ENCODE data around the gene CD46. TPM values are rescaled to one million over a fixed set of nuclear protein-coding genes. Genes with fewer than 3 reads are reported as not detected.

Gene CD46
- total and polyA plus RNA-seq, 7 experiments from 2014 or later, result 109 to 216 (median 127) TPM

GRCh38 chr1:207831517-207832327 lies 79.9 kb downstream of the CD46 start:
- Histone ChIP-seq H3K27me3 (ENCODE audit: control insufficient read depth in 2 of 2, insufficient read depth in 2 of 2, low read length in 2 of 2) (no peaks in the 10 kb centered on the region), H3K4me3 (ENCODE audit: low read length) (no peak overlapping the region), H3K9me3 (ENCODE audit: control insufficient read depth in 2 of 3, low read length in 3 of 3) (no peaks in the 10 kb centered on the region), H3K36me3 (ENCODE audit: control insufficient read depth in 2 of 3, insufficient read depth in 3 of 3, low read length in 3 of 3) (peaks cover 0 to 4% (median 0%) of the 10 kb centered on the region in 3 experiments), H3K27ac (ENCODE audit: low read depth, low read length) (peak overlapping the region; percentile 61), H3K4me1 (ENCODE audit: control insufficient read depth in 2 of 2, insufficient read depth in 2 of 2, low read length in 2 of 2) (peaks cover 20 to 73% of the 10 kb centered on the region in 2 donors)
- POLR2A ChIA-PET, result interaction anchor here (0.8 to 17.1 kb wide), 4 partner anchors 9 to 131 kb away, joined by 3 to 547 read pairs (median 32); no protein-coding TSS in a partner anchor
- CTCF ChIA-PET, result interaction anchor here (0.9 to 6.6 kb wide), 8 partner anchors 8 to 131 kb away, joined by 3 to 47 read pairs (median 5); no protein-coding TSS in a partner anchor
- Mint-ChIP-seq H3K36me3 (peaks cover 0 to 11% (median 0%) of the 10 kb centered on the region in 5 donors), H3K4me1 (peaks cover 77 to 99% (median 97%) of the 10 kb centered on the region in 7 donors), H3K27me3 (no peaks in the 10 kb centered on the region), H3K4me3 (peak overlapping the region; percentile 52 to 89 (median 78)), H3K9me3 (peaks cover 0 to 1% (median 0%) of the 10 kb centered on the region in 11 donors), H3K27ac (peak overlapping the region; percentile 86 to 98 (median 94))
- peak; percentile 78 for ATAC-seq
- DNase-seq, result peak in 6 of 9 donors; percentile 31 to 59 (median 48)
- intact Hi-C loops (cut with micrococcal nuclease), result loop anchor here (1.0 to 2.0 kb wide), 3 partner anchors 7 to 132 kb away; no protein-coding TSS in a partner anchor

- no peaks in the 10 kb centered on the region for H3K27me3 Mint-ChIP-seq
- H3K9me3 Mint-ChIP-seq, result peaks cover 0 to 1% (median 0%) of the 10 kb centered on the region in 11 donors
- H3K4me3 ChIP-seq (ENCODE audit: low read length), result no peak overlapping the region
- H3K4me1 Mint-ChIP-seq, result peaks cover 75 to 99% (median 97%) of the 10 kb centered on the region in 7 donors
- H3K36me3 ChIP-seq (ENCODE audit: control insufficient read depth in 2 of 3, insufficient read depth in 3 of 3, low read length in 3 of 3), result peaks cover 0 to 4% (median 0%) of the 10 kb centered on the region in 3 experiments
- peak overlapping the region; percentile 86 to 98 (median 94) for H3K27ac Mint-ChIP-seq
- H3K4me3 Mint-ChIP-seq, result peak overlapping the region in 9 of 10 donors; percentile 52 to 89 (median 78)
- POLR2A ChIA-PET, result interaction anchor here (0.5 to 17.1 kb wide), 7 partner anchors 10 to 130 kb away, joined by 3 to 547 read pairs (median 7); no protein-coding TSS in a partner anchor
- peaks cover 20 to 76% of the 10 kb centered on the region in 2 donors for H3K4me1 ChIP-seq (ENCODE audit: control insufficient read depth in 2 of 2, insufficient read depth in 2 of 2, low read length in 2 of 2)
- H3K27me3 ChIP-seq (ENCODE audit: control insufficient read depth in 2 of 2, insufficient read depth in 2 of 2, low read length in 2 of 2), result no peaks in the 10 kb centered on the region
- no peaks in the 10 kb centered on the region for H3K9me3 ChIP-seq (ENCODE audit: control insufficient read depth in 2 of 3, low read length in 3 of 3)
- DNase-seq (no peak), ATAC-seq (no peak)
- peak overlapping the region; percentile 61 for H3K27ac ChIP-seq (ENCODE audit: low read depth, low read length)
- CTCF ChIA-PET, result interaction anchor here (0.6 to 2.8 kb wide), 9 partner anchors 10 to 117 kb away, joined by 3 to 18 read pairs (median 4); no protein-coding TSS in a partner anchor
- H3K36me3 Mint-ChIP-seq, result peaks cover 0 to 14% (median 0%) of the 10 kb centered on the region in 5 donors
- intact Hi-C loops (cut with micrococcal nuclease), result loop anchor here (1.0 to 2.0 kb wide), 3 partner anchors 8 to 131 kb away; no protein-coding TSS in a partner anchor
Measured at GRCh38 chr1:207832796-207833195, 80.9 kb downstream of the CD46 start.

- POLR2A ChIA-PET, result interaction anchor here (0.5 to 17.1 kb wide), 7 partner anchors 10 to 129 kb away, joined by 3 to 547 read pairs (median 7); no protein-coding TSS in a partner anchor
- Histone ChIP-seq H3K36me3 (ENCODE audit: control insufficient read depth in 2 of 3, insufficient read depth in 3 of 3, low read length in 3 of 3) (peaks cover 0 to 4% (median 0%) of the 10 kb centered on the region in 3 experiments), H3K27ac (ENCODE audit: low read depth, low read length) (peak overlapping the region; percentile 61), H3K4me3 (ENCODE audit: low read length) (no peak overlapping the region), H3K27me3 (ENCODE audit: control insufficient read depth in 2 of 2, insufficient read depth in 2 of 2, low read length in 2 of 2) (no peaks in the 10 kb centered on the region), H3K4me1 (ENCODE audit: control insufficient read depth in 2 of 2, insufficient read depth in 2 of 2, low read length in 2 of 2) (peaks cover 20 to 82% of the 10 kb centered on the region in 2 donors), H3K9me3 (ENCODE audit: control insufficient read depth in 2 of 3, low read length in 3 of 3) (no peaks in the 10 kb centered on the region)
- Mint-ChIP-seq H3K9me3 (peaks cover 0 to 1% (median 0%) of the 10 kb centered on the region in 11 donors), H3K27ac (peak overlapping the region; percentile 86 to 98 (median 94)), H3K36me3 (peaks cover 0 to 16% (median 0%) of the 10 kb centered on the region in 5 donors), H3K4me3 (peak overlapping the region in 5 of 10 donors; percentile 2 to 83 (median 66)), H3K4me1 (peaks cover 75 to 99% (median 97%) of the 10 kb centered on the region in 7 donors), H3K27me3 (no peaks in the 10 kb centered on the region)
- no peak for DNase-seq
- CTCF ChIA-PET, result interaction anchor here (0.6 to 2.8 kb wide), 9 partner anchors 10 to 167 kb away, joined by 3 to 18 read pairs (median 4); no protein-coding TSS in a partner anchor
- ATAC-seq, result no peak
- intact Hi-C loops (cut with micrococcal nuclease), result loop anchor here (2.0 kb wide), 1 partner anchor 15 kb away; no protein-coding TSS in a partner anchor
Measured at GRCh38 chr1:207833381-207833780, 81.5 kb downstream of the CD46 start.

- intact Hi-C loops (cut with micrococcal nuclease), result loop anchor here (2.0 kb wide), 1 partner anchor 15 kb away; no protein-coding TSS in a partner anchor
- ATAC-seq (no peak), DNase-seq (no peak)
- Mint-ChIP-seq H3K9me3 (peaks cover 0 to 1% (median 0%) of the 10 kb centered on the region in 11 donors), H3K4me3 (peak overlapping the region in 7 of 10 donors; percentile 2 to 66 (median 17)), H3K4me1 (peaks cover 75 to 99% (median 97%) of the 10 kb centered on the region in 7 donors), H3K27me3 (no peaks in the 10 kb centered on the region), H3K27ac (peak overlapping the region; percentile 18 to 98 (median 91)), H3K36me3 (peaks cover 0 to 21% (median 0%) of the 10 kb centered on the region in 5 donors)
- Histone ChIP-seq H3K27me3 (ENCODE audit: control insufficient read depth in 2 of 2, insufficient read depth in 2 of 2, low read length in 2 of 2) (no peaks in the 10 kb centered on the region), H3K9me3 (ENCODE audit: control insufficient read depth in 2 of 3, low read length in 3 of 3) (no peaks in the 10 kb centered on the region), H3K4me3 (ENCODE audit: low read length) (no peak overlapping the region), H3K27ac (ENCODE audit: low read depth, low read length) (peak overlapping the region; percentile 61), H3K36me3 (ENCODE audit: control insufficient read depth in 2 of 3, insufficient read depth in 3 of 3, low read length in 3 of 3) (peaks cover 0 to 4% (median 0%) of the 10 kb centered on the region in 3 experiments), H3K4me1 (ENCODE audit: control insufficient read depth in 2 of 2, insufficient read depth in 2 of 2, low read length in 2 of 2) (peaks cover 20 to 83% of the 10 kb centered on the region in 2 donors)
- POLR2A ChIA-PET, result interaction anchor here (1.1 to 17.1 kb wide), 6 partner anchors 9 to 128 kb away, joined by 3 to 547 read pairs (median 11); no protein-coding TSS in a partner anchor
- CTCF ChIA-PET, result interaction anchor here (0.7 to 2.8 kb wide), 6 partner anchors 11 to 167 kb away, joined by 3 to 18 read pairs (median 4); no protein-coding TSS in a partner anchor
Measured at GRCh38 chr1:207833956-207834660, 82.3 kb downstream of the CD46 start.

GRCh38 chr1:207835958-207836357 lies 84.1 kb downstream of the CD46 start:
- Mint-ChIP-seq H3K4me3 (peak overlapping the region in 5 of 10 donors; percentile 2 to 71 (median 24)), H3K36me3 (peaks cover 0 to 21% (median 0%) of the 10 kb centered on the region in 5 donors), H3K4me1 (peaks cover 77 to 100% (median 97%) of the 10 kb centered on the region in 7 donors), H3K27me3 (no peaks in the 10 kb centered on the region), H3K27ac (peak overlapping the region in 7 of 9 donors; percentile 84 to 98 (median 89)), H3K9me3 (peaks cover 0 to 1% (median 0%) of the 10 kb centered on the region in 11 donors)
- Histone ChIP-seq H3K27me3 (ENCODE audit: control insufficient read depth in 2 of 2, insufficient read depth in 2 of 2, low read length in 2 of 2) (no peaks in the 10 kb centered on the region), H3K4me1 (ENCODE audit: control insufficient read depth in 2 of 2, insufficient read depth in 2 of 2, low read length in 2 of 2) (peaks cover 20 to 81% of the 10 kb centered on the region in 2 donors), H3K36me3 (ENCODE audit: control insufficient read depth in 2 of 3, insufficient read depth in 3 of 3, low read length in 3 of 3) (peaks cover 0 to 9% (median 0%) of the 10 kb centered on the region in 3 experiments), H3K27ac (ENCODE audit: low read depth, low read length) (peak overlapping the region; percentile 33), H3K4me3 (ENCODE audit: low read length) (no peak overlapping the region), H3K9me3 (ENCODE audit: control insufficient read depth in 2 of 3, low read length in 3 of 3) (no peaks in the 10 kb centered on the region)
- DNase-seq, result no peak
- ChIA-PET CTCF (interaction anchor here (1.0 to 1.9 kb wide), 7 partner anchors 10 to 51 kb away, joined by 3 to 11 read pairs (median 4); no protein-coding TSS in a partner anchor), POLR2A (interaction anchor here (0.6 to 17.1 kb wide), 4 partner anchors 13 to 48 kb away, joined by 3 to 547 read pairs (median 26); no protein-coding TSS in a partner anchor)
- intact Hi-C loops (cut with micrococcal nuclease), result no loop called here
- ATAC-seq, result no peak

Data from naive thymus-derived CD4-positive, alpha-beta T cell (primary cell).